ENCODE data around the gene ZG16B.

The ZG16B gene

GRCh38 chr16:2871926-2872325, 41.8 kb downstream of the ZG16B start:
- intact Hi-C loops (cut with micrococcal nuclease), result no loop called here
- Mint-ChIP-seq H3K4me3 (no peak overlapping the region), H3K27me3 (peaks cover 5% of the 10 kb centered on the region), H3K4me1 (ENCODE audit: low read depth) (no peaks in the 10 kb centered on the region), H3K9me3 (no peaks in the 10 kb centered on the region), H3K27ac (no peak overlapping the region), H3K36me3 (ENCODE audit: low read depth) (no peaks in the 10 kb centered on the region)

- H3K4me3 Mint-ChIP-seq, result no peak overlapping the region
- intact Hi-C loops (cut with micrococcal nuclease), result no loop called here
- H3K27ac Mint-ChIP-seq, result no peak overlapping the region
Measured at GRCh38 chr16:2874032-2874911, 44.2 kb downstream of the ZG16B start.

GRCh38 chr16:2874912-2875362, 44.8 kb downstream of the ZG16B start:
- H3K36me3 Mint-ChIP-seq (ENCODE audit: low read depth), result no peaks in the 10 kb centered on the region

More at GRCh38 chr16:2874032-2874911, 44.2 kb downstream of the ZG16B start:
- H3K36me3 Mint-ChIP-seq (ENCODE audit: low read depth), result no peaks in the 10 kb centered on the region
- H3K9me3 Mint-ChIP-seq, result no peaks in the 10 kb centered on the region
- peaks cover 7% of the 10 kb centered on the region for H3K27me3 Mint-ChIP-seq
- no peaks in the 10 kb centered on the region for H3K4me1 Mint-ChIP-seq (ENCODE audit: low read depth)

GRCh38 chr16:2879854-2880508, 49.9 kb downstream of the ZG16B start:
- H3K9me3 Mint-ChIP-seq, result peaks cover 7% of the 10 kb centered on the region

More at GRCh38 chr16:2874912-2875362, 44.8 kb downstream of the ZG16B start:
- H3K27ac Mint-ChIP-seq, result no peak overlapping the region
- intact Hi-C loops (cut with micrococcal nuclease), result loop anchor here (1.0 kb wide), 1 partner anchor 44 kb away; no protein-coding TSS in a partner anchor
- no peak overlapping the region for H3K4me3 Mint-ChIP-seq
- no peaks in the 10 kb centered on the region for H3K4me1 Mint-ChIP-seq (ENCODE audit: low read depth)
- H3K27me3 Mint-ChIP-seq, result peaks cover 10% of the 10 kb centered on the region
- peaks cover 5% of the 10 kb centered on the region for H3K9me3 Mint-ChIP-seq

More at GRCh38 chr16:2879854-2880508, 49.9 kb downstream of the ZG16B start:
- Mint-ChIP-seq H3K4me1 (ENCODE audit: low read depth) (peaks cover 15% of the 10 kb centered on the region), H3K27me3 (peaks cover 14% of the 10 kb centered on the region), H3K36me3 (ENCODE audit: low read depth) (peaks cover 5% of the 10 kb centered on the region), H3K4me3 (no peak overlapping the region), H3K27ac (no peak overlapping the region)
- intact Hi-C loops (cut with micrococcal nuclease), result no loop called here

Measured in dendritic cell treated with granulocyte-macrophage colony-stimulating factor and Interleukin-4, amounts not matched to agents 40 ng/mL and 50 ng/mL, for 4 days (primary cell).